Measurements from ENCODE around the gene CACNB4. TPM values are rescaled to one million over a fixed set of nuclear protein-coding genes. Genes with fewer than 3 reads are reported as not detected.
A peak's percentile ranks its signal among the peaks of the same experiment; 100 is the strongest.

CACNB4 gene
- total RNA-seq, 1 donor from 2014 or later: 5.6 TPM

DNA sequence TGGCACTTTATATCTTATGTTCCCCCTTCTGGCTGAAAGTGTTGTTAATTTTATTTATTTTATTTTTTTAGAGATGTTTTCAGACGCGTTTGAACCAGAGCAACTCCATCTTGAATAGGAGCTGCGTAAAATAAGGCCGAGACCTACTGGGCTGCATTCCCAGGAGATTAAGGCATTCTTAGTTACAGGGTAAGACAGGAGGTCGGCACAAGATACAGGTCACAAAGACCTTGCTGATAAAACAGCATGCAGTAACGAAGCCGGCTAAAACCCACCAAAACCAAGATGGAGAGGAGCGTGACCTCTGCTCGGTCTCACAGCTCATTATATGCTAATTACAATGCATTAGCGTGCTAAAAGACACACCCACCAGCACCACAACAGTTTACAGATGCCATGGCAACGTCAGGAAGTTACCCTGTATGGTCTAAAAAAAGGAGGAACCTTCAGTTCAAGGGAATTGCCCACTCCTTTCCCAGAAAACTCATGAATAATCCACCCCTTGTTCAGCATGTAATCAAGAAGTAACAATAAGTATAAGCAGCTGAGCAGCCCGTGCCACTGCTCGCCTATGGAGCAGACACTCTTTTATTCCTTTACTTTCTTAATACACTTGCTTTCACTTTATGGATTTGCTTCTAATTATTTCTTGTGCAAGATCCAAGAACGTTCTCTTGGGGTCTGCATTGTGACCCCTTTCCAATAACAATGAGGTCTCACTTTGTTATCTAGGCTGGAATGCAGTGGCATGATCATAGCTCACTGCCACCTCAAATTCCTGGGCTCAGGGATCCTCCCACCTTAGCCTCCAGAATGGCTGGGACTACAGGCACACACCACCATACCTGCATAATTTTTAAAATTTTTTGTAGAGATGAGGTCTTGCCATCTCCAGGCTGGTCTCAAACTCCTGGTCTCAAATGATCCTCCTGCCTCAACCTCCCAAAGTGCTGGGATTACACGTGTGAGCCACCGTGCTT is 55.9 kb downstream of the CACNB4 start:
- Mint-ChIP-seq H3K27ac (no peak overlapping the region), H3K27me3 (no peaks in the 10 kb centered on the region), H3K36me3 (no peaks in the 10 kb centered on the region), H3K4me3 (no peak overlapping the region), H3K4me1 (ENCODE audit: unreplicated experiment) (peaks cover 12% of the 10 kb centered on the region), H3K9me3 (no peaks in the 10 kb centered on the region)
- no peak for DNase-seq (ENCODE audit: extremely low spot score, unreplicated experiment)
- TF ChIP-seq, protein P1, sequence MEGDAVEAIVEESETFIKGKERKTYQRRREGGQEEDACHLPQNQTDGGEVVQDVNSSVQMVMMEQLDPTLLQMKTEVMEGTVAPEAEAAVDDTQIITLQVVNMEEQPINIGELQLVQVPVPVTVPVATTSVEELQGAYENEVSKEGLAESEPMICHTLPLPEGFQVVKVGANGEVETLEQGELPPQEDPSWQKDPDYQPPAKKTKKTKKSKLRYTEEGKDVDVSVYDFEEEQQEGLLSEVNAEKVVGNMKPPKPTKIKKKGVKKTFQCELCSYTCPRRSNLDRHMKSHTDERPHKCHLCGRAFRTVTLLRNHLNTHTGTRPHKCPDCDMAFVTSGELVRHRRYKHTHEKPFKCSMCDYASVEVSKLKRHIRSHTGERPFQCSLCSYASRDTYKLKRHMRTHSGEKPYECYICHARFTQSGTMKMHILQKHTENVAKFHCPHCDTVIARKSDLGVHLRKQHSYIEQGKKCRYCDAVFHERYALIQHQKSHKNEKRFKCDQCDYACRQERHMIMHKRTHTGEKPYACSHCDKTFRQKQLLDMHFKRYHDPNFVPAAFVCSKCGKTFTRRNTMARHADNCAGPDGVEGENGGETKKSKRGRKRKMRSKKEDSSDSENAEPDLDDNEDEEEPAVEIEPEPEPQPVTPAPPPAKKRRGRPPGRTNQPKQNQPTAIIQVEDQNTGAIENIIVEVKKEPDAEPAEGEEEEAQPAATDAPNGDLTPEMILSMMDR (conservative IDR thresholded peaks at IDR 0.05): no peak

GRCh38 chr2:152038441-152038958 is 60.3 kb downstream of the CACNB4 start:
- H3K27me3 Mint-ChIP-seq: peaks cover 9% of the 10 kb centered on the region
- H3K9me3 Mint-ChIP-seq: no peaks in the 10 kb centered on the region
- no peak overlapping the region for H3K27ac Mint-ChIP-seq
- TF ChIP-seq, protein P1 (conservative IDR thresholded peaks at IDR 0.05): no peak
- peaks cover 14% of the 10 kb centered on the region for H3K4me1 Mint-ChIP-seq (ENCODE audit: unreplicated experiment)
- H3K36me3 Mint-ChIP-seq: no peaks in the 10 kb centered on the region
- DNase-seq (ENCODE audit: extremely low spot score, unreplicated experiment): no peak
- H3K4me3 Mint-ChIP-seq: no peak overlapping the region

DNA sequence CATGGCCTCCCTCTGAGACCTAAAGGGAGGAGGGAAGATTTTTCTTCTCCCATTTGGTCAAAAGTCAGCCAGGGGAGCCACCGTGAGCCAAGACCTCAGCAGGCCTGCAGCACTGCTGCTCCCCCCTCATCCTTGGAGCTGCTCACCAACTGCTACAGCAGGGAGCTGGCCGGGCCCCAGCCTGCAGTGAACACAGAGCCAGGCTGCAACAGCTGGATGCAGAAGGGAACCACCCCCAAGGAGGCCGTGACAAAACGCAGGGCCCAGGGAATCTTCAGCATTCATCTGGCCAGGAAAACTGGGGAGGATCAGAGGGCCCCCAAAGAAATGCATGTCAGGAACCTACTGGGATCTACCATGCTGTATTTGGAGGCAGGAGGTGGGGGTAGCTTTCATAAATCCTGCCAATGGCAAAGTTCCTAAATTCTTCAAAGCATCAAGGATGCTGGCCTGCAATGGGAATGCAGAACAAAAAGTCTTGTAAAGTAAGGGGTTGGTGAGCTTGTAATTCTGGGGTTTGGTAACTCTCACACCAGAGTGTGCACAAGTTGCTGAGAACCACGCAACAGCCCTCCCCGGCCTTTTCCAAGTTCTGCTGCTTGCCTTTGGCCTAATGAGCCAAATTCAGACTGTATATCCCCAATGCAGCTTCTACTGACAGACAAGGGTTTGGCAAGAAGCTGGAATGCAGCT is 61.0 kb downstream of the CACNB4 start:
- peaks cover 13% of the 10 kb centered on the region for H3K27me3 Mint-ChIP-seq

DNA sequence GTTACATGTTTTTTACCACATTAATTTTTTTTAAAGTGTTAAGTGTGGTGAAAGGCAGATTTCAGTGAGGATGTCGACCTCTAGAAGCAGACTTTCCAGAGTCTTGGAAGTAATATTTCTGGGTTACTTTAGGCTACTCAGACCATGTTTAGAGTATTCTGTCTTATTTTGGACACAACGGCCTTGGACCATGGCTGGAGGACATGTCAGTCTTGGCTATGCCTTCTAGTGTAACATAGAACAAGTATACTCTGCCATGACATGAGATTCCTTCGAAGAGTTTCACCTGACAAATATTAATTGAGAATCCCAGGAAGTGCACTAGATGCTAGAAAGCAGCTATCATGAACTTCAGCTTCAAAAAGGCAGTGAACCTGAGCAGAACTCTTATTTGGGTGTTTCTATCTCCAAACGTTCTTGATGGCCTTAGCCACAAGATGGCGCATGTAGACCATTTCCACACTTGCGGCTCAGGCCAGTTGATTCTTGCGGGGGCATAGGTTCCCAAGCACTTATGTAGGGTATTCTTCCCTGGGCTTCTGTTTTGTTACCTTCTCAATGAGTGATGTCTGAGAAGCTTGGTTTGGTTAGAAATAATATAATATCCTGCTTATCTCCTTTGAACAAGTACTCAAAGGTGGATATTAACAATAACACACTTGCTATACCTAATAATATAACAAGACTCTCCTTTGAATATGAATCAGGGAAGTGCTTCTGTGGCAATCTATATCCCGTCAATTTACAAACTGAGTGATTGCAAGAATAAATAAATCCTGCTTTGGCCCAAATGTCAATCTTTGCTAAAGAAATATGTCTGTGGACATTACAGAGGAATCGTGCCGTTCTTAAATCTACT is 62.0 kb downstream of the CACNB4 start:
- Mint-ChIP-seq H3K27me3 (peaks cover 13% of the 10 kb centered on the region), H3K4me1 (ENCODE audit: unreplicated experiment) (peaks cover 14% of the 10 kb centered on the region), H3K9me3 (no peaks in the 10 kb centered on the region), H3K4me3 (no peak overlapping the region), H3K36me3 (no peaks in the 10 kb centered on the region), H3K27ac (no peak overlapping the region)
- no peak for DNase-seq (ENCODE audit: extremely low spot score, unreplicated experiment)
- TF ChIP-seq, protein P1 (conservative IDR thresholded peaks at IDR 0.05): peak; percentile 92

More for the DNA sequence above, 61.0 kb downstream of the CACNB4 start:
- TF ChIP-seq, protein P1 (conservative IDR thresholded peaks at IDR 0.05): no peak
- H3K4me1 Mint-ChIP-seq (ENCODE audit: unreplicated experiment): peaks cover 14% of the 10 kb centered on the region
- H3K27ac Mint-ChIP-seq: no peak overlapping the region
- H3K4me3 Mint-ChIP-seq: no peak overlapping the region
- no peak for DNase-seq (ENCODE audit: extremely low spot score, unreplicated experiment)
- no peaks in the 10 kb centered on the region for H3K36me3 Mint-ChIP-seq
- no peaks in the 10 kb centered on the region for H3K9me3 Mint-ChIP-seq

DNA sequence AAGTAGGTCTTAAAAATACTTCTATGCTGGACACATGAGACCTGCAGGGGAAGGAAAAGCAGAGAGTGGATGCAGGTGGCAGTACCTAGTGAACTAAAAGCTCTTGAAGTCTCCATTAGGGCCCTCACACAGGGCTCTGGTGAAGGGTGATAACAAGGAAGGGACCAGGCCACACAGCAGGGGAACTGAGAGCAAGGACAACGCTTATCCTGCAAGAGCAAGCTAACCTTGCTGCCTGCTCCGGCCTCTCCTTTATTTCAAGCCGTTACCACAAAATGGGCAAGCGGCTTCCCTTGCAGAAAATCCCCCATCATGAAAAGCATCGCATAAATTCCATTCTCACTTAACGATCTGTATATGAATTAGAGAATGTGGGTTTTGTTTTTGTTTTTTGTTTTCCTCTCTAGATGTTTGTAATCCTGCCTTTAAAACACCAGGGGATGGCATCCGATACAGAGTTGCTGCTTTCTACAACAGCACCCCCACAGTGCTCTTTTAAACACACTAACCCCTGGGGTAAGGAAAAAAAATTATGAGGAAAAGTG is 64.5 kb downstream of the CACNB4 start:
- Mint-ChIP-seq H3K4me1 (ENCODE audit: unreplicated experiment) (peaks cover 8% of the 10 kb centered on the region), H3K36me3 (no peaks in the 10 kb centered on the region), H3K4me3 (no peak overlapping the region), H3K9me3 (no peaks in the 10 kb centered on the region), H3K27me3 (peaks cover 13% of the 10 kb centered on the region), H3K27ac (no peak overlapping the region)
- no peak for DNase-seq (ENCODE audit: extremely low spot score, unreplicated experiment)
- TF ChIP-seq, protein P1 (conservative IDR thresholded peaks at IDR 0.05): no peak

All from type B pancreatic cell (in vitro differentiated cells).